ENCODE results near the gene TCF4.

Gene TCF4

GRCh38 chr18:55543130-55543704 lies 44.8 kb downstream of the TCF4 start:
- no peak for DNase-seq

- DNase-seq, result no peak
Measured at GRCh38 chr18:55541571-55541970, 46.4 kb downstream of the TCF4 start.

GRCh38 chr18:55539240-55539639 lies 48.8 kb downstream of the TCF4 start:
- DNase-seq, result no peak

GRCh38 chr18:55534996-55535395 lies 53.0 kb downstream of the TCF4 start:
- no peak for DNase-seq

- DNase-seq, result no peak
Measured at GRCh38 chr18:55534547-55534946, 53.4 kb downstream of the TCF4 start.

GRCh38 chr18:55530166-55530565 lies 57.8 kb downstream of the TCF4 start:
- DNase-seq, result no peak

- DNase-seq, result no peak
Measured at GRCh38 chr18:55529581-55529980, 58.4 kb downstream of the TCF4 start.

GRCh38 chr18:55525845-55526244 lies 62.1 kb downstream of the TCF4 start:
- DNase-seq, result no peak

GRCh38 chr18:55524353-55525073 lies 63.5 kb downstream of the TCF4 start:
- DNase-seq, result no peak

GRCh38 chr18:55523001-55523400 lies 65.0 kb downstream of the TCF4 start:
- no peak for DNase-seq

GRCh38 chr18:55522011-55522410 lies 66.0 kb downstream of the TCF4 start:
- no peak for DNase-seq

- DNase-seq, result no peak
Measured at GRCh38 chr18:55517055-55517454, 70.9 kb downstream of the TCF4 start.

GRCh38 chr18:55515941-55516710 lies 71.9 kb downstream of the TCF4 start:
- DNase-seq, result no peak

- DNase-seq, result no peak
Measured at GRCh38 chr18:55515214-55515613, 72.8 kb downstream of the TCF4 start.

- DNase-seq, result no peak
Measured at GRCh38 chr18:55513161-55513560, 74.8 kb downstream of the TCF4 start.

GRCh38 chr18:55511277-55511676 lies 76.7 kb downstream of the TCF4 start:
- DNase-seq, result no peak

GRCh38 chr18:55510809-55511208 lies 77.2 kb downstream of the TCF4 start:
- DNase-seq, result no peak

GRCh38 chr18:55509631-55510324 lies 78.2 kb downstream of the TCF4 start:
- no peak for DNase-seq

- DNase-seq, result no peak
Measured at GRCh38 chr18:55508651-55509050, 79.3 kb downstream of the TCF4 start.

GRCh38 chr18:55506074-55506473 lies 81.9 kb downstream of the TCF4 start:
- no peak for DNase-seq

GRCh38 chr18:55504808-55505207 lies 83.2 kb downstream of the TCF4 start:
- DNase-seq, result no peak

- DNase-seq, result no peak
Measured at GRCh38 chr18:55503167-55503820, 84.7 kb downstream of the TCF4 start.

Measured in activated naive CD4-positive, alpha-beta T cell treated with Interleukin-2 at 50 U/mL for 16 hours (primary cell).